ENCODE measurements around the gene MCF2L2. TPM values are rescaled to one million over a fixed set of nuclear protein-coding genes. Genes with fewer than 3 reads are reported as not detected.

The MCF2L2 gene
- total and polyA plus RNA-seq, 9 of the 15 experiments (the other 6 are each of a cell fraction or from before 2014, with no cell fraction given), result 0.56 to 4.2 (median 3.0) TPM

DNA sequence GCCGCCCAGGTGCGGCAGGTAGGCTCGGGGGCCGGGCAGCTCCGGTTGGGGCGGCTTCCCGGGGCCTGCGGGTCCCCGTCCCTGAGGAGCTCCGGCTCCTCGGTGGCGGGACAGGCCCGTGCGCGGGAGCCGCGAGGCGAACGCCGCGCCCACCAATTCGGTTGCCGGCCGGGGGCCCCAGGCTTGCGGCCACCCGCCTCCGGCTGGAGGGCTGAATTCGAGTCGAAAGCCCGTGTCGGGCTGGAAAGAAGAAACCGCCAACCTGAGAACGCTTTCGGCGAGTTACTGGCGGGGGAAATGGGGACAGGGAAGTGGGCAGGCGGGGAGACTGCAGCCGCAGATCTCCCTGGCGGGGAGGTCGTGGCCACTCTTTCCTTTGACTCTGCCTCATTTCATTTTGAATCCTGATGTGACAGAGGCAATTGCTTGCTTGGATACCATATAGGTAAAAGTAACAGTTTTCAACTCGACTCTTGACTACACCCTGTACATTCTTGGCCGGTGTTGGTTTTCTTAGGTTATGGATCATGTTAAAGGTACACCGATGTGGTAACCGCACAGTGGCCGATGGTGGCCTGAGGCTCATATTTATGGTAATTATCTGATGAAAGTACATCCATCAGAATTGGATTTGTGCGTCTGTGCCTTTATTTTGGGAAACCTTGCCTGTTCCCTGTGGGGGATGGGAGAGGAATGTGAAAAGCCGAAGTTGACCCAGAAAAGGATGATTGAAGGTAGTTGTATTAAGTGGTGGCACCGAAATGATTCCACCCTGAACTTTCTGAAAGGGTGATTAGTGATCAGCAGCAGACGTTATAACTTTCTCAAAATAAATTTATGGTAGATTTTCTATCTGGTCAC lies 173.7 kb downstream of the MCF2L2 start (continued):
- peak; percentile 22; the same call in 1 of the 2 replicates for TF ChIP-seq ZNF592 (IDR thresholded peaks at IDR 0.05)

- H3K79me2 ChIP-seq (ENCODE audit: control insufficient read depth, insufficient read depth, low read length), result peaks cover 51% of the 10 kb centered on the region
- peaks cover 17% of the 10 kb centered on the region; the same call in 1 of the 3 replicates for H3K36me3 ChIP-seq (ENCODE audit: control insufficient read depth, insufficient read depth, low read length)
- peaks cover 11 to 18% of the 10 kb centered on the region in 2 experiments; a peak in 4 of 5 replicates for H3K4me1 ChIP-seq (replicated peaks in 1 of 2; ENCODE audit: control insufficient read depth in 2 of 2, insufficient read depth in 2 of 2, low read length in 2 of 2)
- intact Hi-C loops (cut with micrococcal nuclease) (loop anchor here (2.0 to 10.0 kb wide), 3 partner anchors 67 to 129 kb away; no protein-coding TSS in a partner anchor), in situ Hi-C loops (cut with MboI) (no loop called here)
- ATAC-seq (peak; percentile 67), DNase-seq (ENCODE audit: extremely low read depth in 1 of 4, low spot score in 3 of 4) (peak; percentile 41 to 73 (median 62)), FAIRE-seq (no peak)
- no TSS peak for BruUV-seq (replicated peaks)
- peak overlapping the region; percentile 52 for H3K4me3 ChIP-seq
- no peaks in the 10 kb centered on the region for H3K9me3 ChIP-seq (replicated peaks; ENCODE audit: control insufficient read depth, insufficient read depth, low read depth, low read length)
- no peaks in the 10 kb centered on the region for H3K9me1 ChIP-seq (ENCODE audit: control insufficient read depth, insufficient read depth, low read length)
- H3K27ac ChIP-seq (ENCODE audit: extremely low read depth, low read depth, low read length), result peak overlapping the region; percentile 83
- H3K9ac ChIP-seq (ENCODE audit: insufficient read depth in 1 of 2, low read depth in 2 of 2, low read length in 2 of 2), result peak overlapping the region; percentile 73 to 98
- WGBS (ENCODE audit: insufficient coverage, low coverage, missing lambda C conversion rate), result under 1% methylated on average over 54 of the region's 111 CpGs
- POLR2A ChIA-PET, result interaction anchor here (0.6 to 1.8 kb wide), 7 partner anchors 10 to 981 kb away, joined by 3 to 6 read pairs (median 4); no protein-coding TSS in a partner anchor
- peak overlapping the region; percentile 86 for H3K4me2 ChIP-seq (ENCODE audit: insufficient read depth, low read length)
- no peaks in the 10 kb centered on the region for H4K20me1 ChIP-seq (replicated peaks; ENCODE audit: control insufficient read depth, insufficient read depth, low read length)
- H2AFZ ChIP-seq (ENCODE audit: low read depth, low read length), result peak overlapping the region; percentile 91
- no peaks in the 10 kb centered on the region for H3K27me3 ChIP-seq (ENCODE audit: control insufficient read depth in 2 of 2, insufficient read depth in 2 of 2, low read length in 2 of 2)
- CTCF ChIA-PET (ENCODE audit: low intra/inter-chr PET ratio), result no interaction called here
- TF ChIP-seq CTBP1 (IDR thresholded peaks at IDR 0.05; ENCODE audit: borderline replicate concordance) (peak; percentile 3; the same call in 1 of the 2 replicates), NRF1 (conservative IDR thresholded peaks at IDR 0.05 in 1 of 2, IDR thresholded peaks at IDR 0.05 in 1 of 2) (0 out of 4 replicates have a peak, but pooled peaks of 1 of the 2 experiments have one; percentile 30), HDAC1 (IDR thresholded peaks at IDR 0.05) (0 out of 4 replicates have a peak, but pooled peaks of 1 of the 2 experiments have one; percentile 5), KAT7 (CRISPR knock-in tag; IDR thresholded peaks at IDR 0.05; ENCODE audit: borderline replicate concordance) (peak; percentile 52; the same call in 1 of the 2 replicates), ZFP36 (IDR thresholded peaks at IDR 0.05; ENCODE audit: low read depth, low read length, partially characterized antibody) (peak; percentile 22), FIP1L1 (IDR thresholded peaks at IDR 0.05; ENCODE audit: low read depth, low read length, poor library complexity, severe bottlenecking) (no peak), ZBTB2 (IDR thresholded peaks at IDR 0.05) (0 out of 2 replicates have a peak, but pooled peaks have one; percentile 43), ZBTB7A (IDR thresholded peaks at IDR 0.05; ENCODE audit: borderline replicate concordance, control insufficient read depth, low read depth, low read length) (peak; percentile 62; the same call in 1 of the 2 replicates), HNRNPL (IDR thresholded peaks at IDR 0.05; ENCODE audit: low read depth, low read length) (peak; percentile 34; the same call in 1 of the 2 replicates)
These were observed 174.6 kb downstream of the MCF2L2 start for GRCh38 chr3:183253528-183254486.
